ENCODE measurements around the gene HSFX1.

Gene HSFX1

DNA sequence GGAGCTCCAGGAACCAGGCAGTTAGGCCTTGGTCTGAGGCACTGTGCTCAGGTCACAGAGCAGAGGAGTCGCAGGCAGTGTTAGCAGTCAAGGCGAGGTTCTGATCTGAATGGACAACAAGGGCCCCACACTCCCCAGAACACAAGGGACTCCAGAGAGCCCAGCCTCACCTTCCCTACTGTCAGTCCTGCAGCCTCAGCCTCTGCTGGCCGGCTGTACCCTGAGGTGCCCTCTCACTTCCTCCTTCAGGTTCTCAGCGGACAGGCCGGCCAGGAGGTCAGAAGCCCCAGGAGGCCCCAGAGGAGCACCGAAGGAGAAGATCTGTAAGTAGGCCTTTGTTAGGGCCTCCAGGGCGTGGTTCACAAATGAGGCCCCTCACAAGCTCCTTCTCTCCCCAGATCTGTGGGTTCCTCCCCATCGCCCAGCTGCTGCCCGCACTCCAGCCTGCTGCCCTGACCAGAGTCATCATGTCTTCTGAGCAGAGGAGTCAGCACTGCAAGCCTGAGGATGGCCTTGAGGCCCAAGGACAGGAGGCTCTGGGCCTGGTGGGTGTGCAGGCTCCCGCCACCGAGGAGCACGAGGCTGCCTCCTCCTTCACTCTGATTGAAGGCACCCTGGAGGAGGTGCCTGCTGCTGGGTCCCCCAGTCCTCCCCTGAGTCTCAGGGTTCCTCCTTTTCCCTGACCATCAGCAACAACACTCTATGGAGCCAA lies 34.0 kb downstream of the HSFX1 start:
- no peaks in the 10 kb centered on the region for H3K79me2 ChIP-seq (ENCODE audit: insufficient read depth, low read length)
- H3K27me3 ChIP-seq (ENCODE audit: insufficient read depth, low read length, poor library complexity, severe bottlenecking): no peaks in the 10 kb centered on the region
- H3K4me3 ChIP-seq (ENCODE audit: low read length, poor library complexity, severe bottlenecking): no peak overlapping the region
- no peaks in the 10 kb centered on the region for H3F3A ChIP-seq (ENCODE audit: low read depth)
- H4K20me1 ChIP-seq (ENCODE audit: insufficient read depth, low read length, poor library complexity, severe bottlenecking): no peaks in the 10 kb centered on the region
- no peaks in the 10 kb centered on the region for H3K4me1 ChIP-seq (ENCODE audit: insufficient read depth, low read length, poor library complexity, severe bottlenecking)
- no peaks in the 10 kb centered on the region for H3K9me2 ChIP-seq (replicated peaks; ENCODE audit: low read depth, low read length)
- no peak overlapping the region for H3K4me2 ChIP-seq (ENCODE audit: low read depth, low read length, poor library complexity, severe bottlenecking)
- H3K36me3 ChIP-seq (ENCODE audit: insufficient read depth, low read length): no peaks in the 10 kb centered on the region
- TF ChIP-seq, protein P1, sequence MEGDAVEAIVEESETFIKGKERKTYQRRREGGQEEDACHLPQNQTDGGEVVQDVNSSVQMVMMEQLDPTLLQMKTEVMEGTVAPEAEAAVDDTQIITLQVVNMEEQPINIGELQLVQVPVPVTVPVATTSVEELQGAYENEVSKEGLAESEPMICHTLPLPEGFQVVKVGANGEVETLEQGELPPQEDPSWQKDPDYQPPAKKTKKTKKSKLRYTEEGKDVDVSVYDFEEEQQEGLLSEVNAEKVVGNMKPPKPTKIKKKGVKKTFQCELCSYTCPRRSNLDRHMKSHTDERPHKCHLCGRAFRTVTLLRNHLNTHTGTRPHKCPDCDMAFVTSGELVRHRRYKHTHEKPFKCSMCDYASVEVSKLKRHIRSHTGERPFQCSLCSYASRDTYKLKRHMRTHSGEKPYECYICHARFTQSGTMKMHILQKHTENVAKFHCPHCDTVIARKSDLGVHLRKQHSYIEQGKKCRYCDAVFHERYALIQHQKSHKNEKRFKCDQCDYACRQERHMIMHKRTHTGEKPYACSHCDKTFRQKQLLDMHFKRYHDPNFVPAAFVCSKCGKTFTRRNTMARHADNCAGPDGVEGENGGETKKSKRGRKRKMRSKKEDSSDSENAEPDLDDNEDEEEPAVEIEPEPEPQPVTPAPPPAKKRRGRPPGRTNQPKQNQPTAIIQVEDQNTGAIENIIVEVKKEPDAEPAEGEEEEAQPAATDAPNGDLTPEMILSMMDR (conservative IDR thresholded peaks at IDR 0.05; ENCODE audit: low read length): no peak
- no peak for TF ChIP-seq EZH2phosphoT487 (IDR thresholded peaks at IDR 0.05; ENCODE audit: borderline replicate concordance)
- H3K9me3 ChIP-seq (ENCODE audit: insufficient read depth, low read depth, low read length): no peaks in the 10 kb centered on the region
- H2AFZ ChIP-seq (ENCODE audit: low read length): no peak overlapping the region
- no peak overlapping the region for H3K9ac ChIP-seq (ENCODE audit: low read depth, low read length, poor library complexity, severe bottlenecking)

DNA sequence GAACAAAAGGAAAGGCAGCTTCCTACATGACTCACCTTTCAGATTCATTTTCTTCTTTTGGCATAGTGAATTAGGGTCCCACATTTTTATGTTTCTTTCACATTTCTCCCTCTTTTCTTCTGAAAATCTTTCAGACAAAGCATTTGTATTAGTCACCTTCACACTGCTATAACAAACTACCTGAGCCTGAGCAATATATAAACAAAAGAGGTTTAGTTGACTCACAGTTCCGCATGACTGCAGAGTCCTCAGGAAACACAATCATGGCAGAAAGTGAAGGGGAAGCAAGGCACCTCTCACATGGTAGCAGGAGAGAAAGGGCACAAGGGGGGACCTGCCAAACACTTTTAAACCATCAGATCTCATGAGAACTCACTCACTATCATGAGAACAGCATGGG lies 44.8 kb downstream of the HSFX1 start:
- TF ChIP-seq, protein P1 (conservative IDR thresholded peaks at IDR 0.05; ENCODE audit: low read length): no peak
- TF ChIP-seq EZH2phosphoT487 (IDR thresholded peaks at IDR 0.05; ENCODE audit: borderline replicate concordance): no peak

DNA sequence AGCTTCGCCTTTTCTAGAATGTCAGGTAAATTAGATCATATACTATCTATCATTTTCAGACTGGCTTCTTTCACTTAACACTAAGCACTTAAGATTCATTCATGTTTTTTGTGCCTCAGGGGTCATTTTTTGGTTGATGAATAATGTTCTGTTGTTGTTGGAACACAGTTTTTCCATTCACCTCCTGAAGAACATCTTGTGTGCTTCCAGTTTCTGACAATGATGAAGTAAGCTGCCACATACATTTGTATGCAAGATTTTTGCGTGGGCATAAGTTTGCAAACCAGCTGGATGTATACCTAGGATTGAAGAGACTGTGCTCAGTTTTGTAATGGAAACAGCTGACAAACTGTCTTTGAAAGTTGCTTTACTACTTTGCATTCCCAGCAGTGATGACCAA lies 45.5 kb downstream of the HSFX1 start:
- Histone ChIP-seq H4K20me1 (ENCODE audit: insufficient read depth, low read length, poor library complexity, severe bottlenecking) (no peaks in the 10 kb centered on the region), H3K36me3 (ENCODE audit: insufficient read depth, low read length) (no peaks in the 10 kb centered on the region), H3K9me2 (replicated peaks; ENCODE audit: low read depth, low read length) (no peaks in the 10 kb centered on the region), H3K9me3 (ENCODE audit: insufficient read depth, low read depth, low read length) (no peaks in the 10 kb centered on the region), H3K4me3 (ENCODE audit: low read length, poor library complexity, severe bottlenecking) (no peak overlapping the region), H3K4me2 (ENCODE audit: low read depth, low read length, poor library complexity, severe bottlenecking) (no peak overlapping the region), H3K27me3 (ENCODE audit: insufficient read depth, low read length, poor library complexity, severe bottlenecking) (no peaks in the 10 kb centered on the region), H3K4me1 (ENCODE audit: insufficient read depth, low read length, poor library complexity, severe bottlenecking) (no peaks in the 10 kb centered on the region), H2AFZ (ENCODE audit: low read length) (no peak overlapping the region), H3F3A (ENCODE audit: low read depth) (no peaks in the 10 kb centered on the region), H3K79me2 (ENCODE audit: insufficient read depth, low read length) (no peaks in the 10 kb centered on the region), H3K9ac (ENCODE audit: low read depth, low read length, poor library complexity, severe bottlenecking) (no peak overlapping the region)
- TF ChIP-seq EZH2phosphoT487 (IDR thresholded peaks at IDR 0.05; ENCODE audit: borderline replicate concordance): no peak
- TF ChIP-seq, protein P1 (conservative IDR thresholded peaks at IDR 0.05; ENCODE audit: low read length): no peak

More for the DNA sequence above, 44.8 kb downstream of the HSFX1 start:
- no peaks in the 10 kb centered on the region for H3K27me3 ChIP-seq (ENCODE audit: insufficient read depth, low read length, poor library complexity, severe bottlenecking)
- no peaks in the 10 kb centered on the region for H3F3A ChIP-seq (ENCODE audit: low read depth)
- H3K4me3 ChIP-seq (ENCODE audit: low read length, poor library complexity, severe bottlenecking): no peak overlapping the region
- H3K9me2 ChIP-seq (replicated peaks; ENCODE audit: low read depth, low read length): no peaks in the 10 kb centered on the region
- H3K79me2 ChIP-seq (ENCODE audit: insufficient read depth, low read length): no peaks in the 10 kb centered on the region
- no peak overlapping the region for H3K9ac ChIP-seq (ENCODE audit: low read depth, low read length, poor library complexity, severe bottlenecking)
- H3K36me3 ChIP-seq (ENCODE audit: insufficient read depth, low read length): no peaks in the 10 kb centered on the region
- H2AFZ ChIP-seq (ENCODE audit: low read length): no peak overlapping the region
- H4K20me1 ChIP-seq (ENCODE audit: insufficient read depth, low read length, poor library complexity, severe bottlenecking): no peaks in the 10 kb centered on the region
- no peaks in the 10 kb centered on the region for H3K4me1 ChIP-seq (ENCODE audit: insufficient read depth, low read length, poor library complexity, severe bottlenecking)
- H3K4me2 ChIP-seq (ENCODE audit: low read depth, low read length, poor library complexity, severe bottlenecking): no peak overlapping the region
- no peaks in the 10 kb centered on the region for H3K9me3 ChIP-seq (ENCODE audit: insufficient read depth, low read depth, low read length)
